ENCODE results near the gene SPRTN. TPM values are rescaled to one million over a fixed set of nuclear protein-coding genes. Genes with fewer than 3 reads are reported as not detected.
"Not testable (repeated sequence)": the region's sequence is repeated elsewhere in the genome, so short reads cannot be mapped to it uniquely, and the experiment has no call there.

Gene SPRTN
- total and polyA plus RNA-seq, 10 donors = 3.1 to 28.7 (median 11.6) TPM

DNA sequence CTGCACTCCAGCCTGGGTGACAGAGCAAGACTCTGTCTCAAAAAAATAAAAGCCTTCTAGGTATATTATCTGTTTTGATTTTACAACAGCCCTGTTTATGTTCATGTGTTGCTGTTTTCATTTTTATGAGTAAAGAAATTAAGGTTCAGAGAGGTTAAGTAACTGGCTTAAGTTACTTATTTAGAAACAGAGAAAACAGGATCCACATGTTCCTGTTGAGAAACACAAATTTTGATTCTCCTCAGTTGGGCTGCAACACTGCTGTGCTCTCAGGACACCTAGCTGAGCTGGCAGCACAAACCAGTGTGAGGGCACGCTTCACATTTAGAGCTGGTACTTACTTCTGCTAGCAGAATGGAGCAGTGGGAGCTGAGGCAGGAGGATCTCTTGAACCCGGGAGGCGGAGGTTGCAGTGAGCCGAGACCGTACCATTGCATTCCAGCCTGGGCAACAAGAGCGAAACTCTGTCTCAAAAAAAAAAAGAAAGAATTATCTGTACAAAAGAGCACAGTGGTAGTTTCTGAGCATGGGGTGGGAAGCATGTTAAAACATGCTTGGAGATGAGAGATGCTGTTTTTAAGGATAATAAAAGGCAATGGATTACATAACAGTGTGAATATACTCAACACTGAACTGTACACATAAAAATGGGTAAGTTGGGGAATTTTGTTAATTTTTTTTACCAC is 2.4 kb downstream of the SPRTN start:
- WGBS, 5 donors = 88 to 97% (median 92%) methylated on average over 6 of the region's 6 CpGs
- Histone ChIP-seq H3K4me1 (peaks cover 25 to 70% (median 37%) of the 10 kb centered on the region in 6 donors), H3K27me3 (replicated peaks in 1 of 7) (no peaks in the 10 kb centered on the region), H3K27ac (no peak overlapping the region), H3K36me3 (peaks cover 0 to 63% (median 7%) of the 10 kb centered on the region in 6 donors), H3K4me3 (no peak overlapping the region), H3K9me3 (no peaks in the 10 kb centered on the region)
- no peak for DNase-seq
- intact Hi-C loops (cut with DNase I; ENCODE audit: low total_unique reads) = no loop called here
- TF ChIP-seq POLR2AphosphoS5 (IDR thresholded peaks at IDR 0.05) (no peak), POLR2A (IDR thresholded peaks at IDR 0.05) (no peak), CTCF (IDR thresholded peaks at IDR 0.05 in 8 of 11, conservative IDR thresholded peaks at IDR 0.05 in 3 of 11) (no peak)

DNA sequence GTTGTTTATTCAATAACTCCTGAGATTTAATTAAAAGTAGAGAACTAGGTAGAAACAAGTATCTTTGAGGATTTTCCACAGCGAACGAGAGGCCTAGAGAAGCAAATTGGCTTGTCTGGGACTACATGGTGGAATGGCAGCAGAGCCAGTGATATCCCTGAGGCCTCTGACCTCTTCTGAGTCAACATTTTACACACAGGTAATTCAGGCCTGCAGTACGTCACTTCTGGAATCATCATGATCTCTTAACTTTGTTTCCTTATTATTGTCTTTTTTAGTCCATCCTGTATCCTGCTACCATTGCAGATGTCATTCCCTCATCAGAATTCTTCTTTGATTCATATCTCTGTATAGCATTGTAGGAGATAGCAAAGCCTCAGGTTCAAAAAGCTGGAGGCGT is 9.9 kb downstream of the SPRTN start:
- WGBS, 5 donors = 94 to 98% (median 96%) methylated on average over 4 of the region's 4 CpGs
- peaks cover 0 to 14% (median 0%) of the 10 kb centered on the region in 6 donors for H3K4me1 ChIP-seq
- intact Hi-C loops (cut with DNase I; ENCODE audit: low total_unique reads) = no loop called here
- TF ChIP-seq CTCF (IDR thresholded peaks at IDR 0.05 in 8 of 11, conservative IDR thresholded peaks at IDR 0.05 in 3 of 11) (no peak), POLR2A (IDR thresholded peaks at IDR 0.05) (no peak), POLR2AphosphoS5 (IDR thresholded peaks at IDR 0.05) (no peak)
- H3K36me3 ChIP-seq = peaks cover 0 to 98% (median 60%) of the 10 kb centered on the region in 6 donors
- no peak for DNase-seq
- no peak overlapping the region for H3K27ac ChIP-seq
- no peak overlapping the region for H3K4me3 ChIP-seq
- H3K27me3 ChIP-seq (replicated peaks in 1 of 7) = no peaks in the 10 kb centered on the region
- H3K9me3 ChIP-seq = no peaks in the 10 kb centered on the region

DNA sequence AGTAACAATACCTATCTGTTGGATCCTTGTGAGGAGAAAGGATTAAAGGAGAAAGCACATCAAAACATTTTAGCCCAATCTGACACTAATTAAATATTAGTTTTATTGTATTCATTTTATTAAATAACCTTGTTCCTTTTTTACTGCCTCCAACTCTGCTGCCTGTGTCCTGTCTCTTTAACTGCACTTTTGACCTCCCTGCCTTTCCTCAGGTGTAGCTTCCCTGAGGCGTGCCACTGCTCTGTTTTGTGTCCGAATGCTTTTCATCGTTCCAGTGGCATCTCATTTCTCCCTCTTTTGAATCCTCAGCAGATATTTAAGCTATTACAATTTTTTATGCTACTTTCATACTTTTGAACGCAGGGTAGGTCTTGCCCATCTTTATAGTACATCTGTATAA is 10.3 kb downstream of the SPRTN start:
- Histone ChIP-seq H3K27me3 (replicated peaks in 1 of 7) (no peaks in the 10 kb centered on the region), H3K27ac (no peak overlapping the region), H3K4me3 (no peak overlapping the region), H3K36me3 (peaks cover 0 to 98% (median 59%) of the 10 kb centered on the region in 6 donors), H3K9me3 (no peaks in the 10 kb centered on the region), H3K4me1 (peaks cover 0 to 10% (median 0%) of the 10 kb centered on the region in 6 donors)
- DNase-seq = no peak
- no peak for TF ChIP-seq CTCF (IDR thresholded peaks at IDR 0.05 in 8 of 11, conservative IDR thresholded peaks at IDR 0.05 in 3 of 11)
- TF ChIP-seq POLR2A (IDR thresholded peaks at IDR 0.05) = no peak
- no peak for TF ChIP-seq POLR2AphosphoS5 (IDR thresholded peaks at IDR 0.05)
- intact Hi-C loops (cut with DNase I; ENCODE audit: low total_unique reads) = no loop called here
- WGBS, 5 donors = 96 to 99% (median 98%) methylated on average over 4 of the region's 4 CpGs

- H3K27me3 ChIP-seq (replicated peaks in 1 of 7); H3K27ac ChIP-seq; H3K4me1 ChIP-seq; DNase-seq; intact Hi-C loops (cut with DNase I; ENCODE audit: low total_unique reads); H3K9me3 ChIP-seq; H3K4me3 ChIP-seq: not testable (repeated sequence)
- WGBS, 5 donors = 90 to 100% (median 97%) methylated on average over 1 of the region's 1 CpG
- H3K36me3 ChIP-seq = peaks cover 0 to 95% (median 59%) of the 10 kb centered on the region in 6 donors
These were observed 10.8 kb downstream of the SPRTN start for GRCh38 chr1:231348856-231349255.
